NCI-H2107 treated with DMSO at 0.1 percent for 48 hours (cell line): ENCODE data around the gene LUC7L.
"Not testable (repeated sequence)": the region's sequence is repeated elsewhere in the genome, so short reads cannot be mapped to it uniquely, and the experiment has no call there.

Experiments used
- DNase-seq: peaks from one replicate; lab custom pipeline; 2025; ENCODE audit not compliant: unreplicated experiment; lab: John Stamatoyannopoulos, UW

Gene LUC7L

DNA sequence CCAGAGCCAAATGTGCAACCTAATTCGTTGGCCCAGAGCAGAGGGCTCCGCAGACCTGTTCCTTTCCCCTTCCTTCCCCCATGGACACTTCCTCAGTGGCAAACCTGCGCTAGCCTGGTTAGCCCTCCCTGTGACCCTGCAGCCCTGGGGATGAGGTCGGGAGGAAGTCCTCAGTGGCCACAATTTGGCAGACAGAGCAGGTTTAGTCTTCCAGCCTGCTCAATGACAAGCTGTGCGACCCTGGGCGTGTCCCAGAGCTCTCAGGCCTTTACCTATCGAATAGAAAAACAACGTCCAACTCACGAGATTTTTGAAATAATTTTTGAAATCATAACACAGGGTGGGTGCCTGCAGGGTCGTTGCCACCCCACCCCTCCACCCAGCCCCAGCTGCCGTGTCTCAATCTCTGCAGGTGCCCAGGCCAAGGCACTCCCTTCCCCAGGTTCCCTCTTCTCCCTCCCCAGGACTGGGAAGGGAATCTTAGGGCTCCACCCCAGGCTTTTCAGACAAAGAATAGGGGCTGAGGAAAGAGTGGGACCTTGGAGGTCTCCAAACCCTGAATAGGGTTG, 62.0 kb downstream of the LUC7L start:
- no peak for DNase-seq

DNA sequence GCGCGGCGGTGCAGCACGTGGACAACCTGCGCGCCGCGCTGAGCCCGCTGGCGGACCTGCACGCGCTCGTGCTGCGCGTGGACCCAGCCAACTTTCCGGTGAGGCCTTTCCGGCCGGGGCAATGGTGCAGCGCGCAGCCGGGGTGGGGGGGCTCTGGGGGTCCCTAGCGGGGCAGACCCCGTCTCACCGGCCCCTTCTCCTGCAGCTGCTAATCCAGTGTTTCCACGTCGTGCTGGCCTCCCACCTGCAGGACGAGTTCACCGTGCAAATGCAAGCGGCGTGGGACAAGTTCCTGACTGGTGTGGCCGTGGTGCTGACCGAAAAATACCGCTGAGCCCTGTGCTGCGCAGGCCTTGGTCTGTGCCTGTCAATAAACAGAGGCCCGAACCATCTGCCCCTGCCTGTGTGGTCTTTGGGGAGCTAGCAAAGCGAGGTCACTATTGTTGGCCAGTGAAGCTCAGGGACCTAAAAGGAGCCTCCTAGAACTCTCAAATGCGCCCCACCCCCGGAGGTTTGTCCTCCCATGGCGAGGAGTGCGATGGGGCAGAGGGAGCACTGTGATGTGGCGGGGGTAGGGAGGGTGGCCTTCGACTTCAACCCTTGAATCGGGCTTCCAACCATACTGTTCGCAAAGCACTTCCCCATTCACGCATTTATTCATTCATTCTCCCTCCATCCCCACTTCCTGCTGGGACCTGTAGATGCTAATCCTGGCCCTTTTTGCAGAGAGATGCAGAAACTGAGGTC, 62.7 kb downstream of the LUC7L start:
- DNase-seq: no peak

DNA sequence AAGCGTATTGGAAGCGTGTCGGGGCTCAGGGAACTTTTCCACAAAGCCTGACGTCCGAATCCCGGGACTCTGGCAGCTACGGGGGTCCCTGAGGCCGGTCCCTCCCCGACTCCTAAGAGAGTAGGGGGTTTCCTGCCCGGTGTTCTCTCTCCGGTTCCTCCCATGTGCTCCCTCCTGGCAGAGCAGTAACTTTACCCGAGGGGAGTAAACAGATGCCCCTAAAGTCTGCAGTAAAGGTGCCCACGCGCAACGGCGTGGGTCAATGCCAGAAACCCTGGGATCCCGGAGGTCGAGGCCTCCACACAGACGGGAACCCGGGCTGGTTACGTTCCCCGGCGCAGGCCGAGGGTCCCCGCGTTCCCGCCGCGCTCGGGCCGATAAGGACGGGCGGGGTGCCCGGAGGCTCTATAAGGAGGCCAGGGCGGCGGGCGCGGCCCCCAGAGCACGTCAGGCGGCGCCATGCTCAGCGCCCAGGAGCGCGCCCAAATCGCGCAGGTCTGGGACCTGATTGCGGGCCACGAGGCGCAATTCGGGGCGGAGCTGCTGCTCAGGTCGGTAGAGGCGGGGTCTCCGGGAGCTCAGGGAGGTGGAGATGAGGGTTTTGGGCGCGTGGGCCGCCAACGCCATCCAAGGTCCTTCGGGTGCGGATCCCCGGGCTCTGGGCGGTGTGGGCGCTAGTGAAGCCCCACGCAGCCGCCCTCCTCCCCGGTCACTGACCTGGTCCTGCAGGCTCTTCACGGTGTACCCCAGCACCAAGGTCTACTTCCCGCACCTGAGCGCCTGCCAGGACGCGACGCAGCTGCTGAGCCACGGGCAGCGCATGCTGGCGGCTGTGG, 63.5 kb downstream of the LUC7L start, which contains the start of gene HBM:
Gene HBM, plus strand, starts transcription at position 440 of the 836 bp plus-strand sequence. Its CDS starts 20 bp downstream, at position 460.
- DNase-seq: no peak

DNA sequence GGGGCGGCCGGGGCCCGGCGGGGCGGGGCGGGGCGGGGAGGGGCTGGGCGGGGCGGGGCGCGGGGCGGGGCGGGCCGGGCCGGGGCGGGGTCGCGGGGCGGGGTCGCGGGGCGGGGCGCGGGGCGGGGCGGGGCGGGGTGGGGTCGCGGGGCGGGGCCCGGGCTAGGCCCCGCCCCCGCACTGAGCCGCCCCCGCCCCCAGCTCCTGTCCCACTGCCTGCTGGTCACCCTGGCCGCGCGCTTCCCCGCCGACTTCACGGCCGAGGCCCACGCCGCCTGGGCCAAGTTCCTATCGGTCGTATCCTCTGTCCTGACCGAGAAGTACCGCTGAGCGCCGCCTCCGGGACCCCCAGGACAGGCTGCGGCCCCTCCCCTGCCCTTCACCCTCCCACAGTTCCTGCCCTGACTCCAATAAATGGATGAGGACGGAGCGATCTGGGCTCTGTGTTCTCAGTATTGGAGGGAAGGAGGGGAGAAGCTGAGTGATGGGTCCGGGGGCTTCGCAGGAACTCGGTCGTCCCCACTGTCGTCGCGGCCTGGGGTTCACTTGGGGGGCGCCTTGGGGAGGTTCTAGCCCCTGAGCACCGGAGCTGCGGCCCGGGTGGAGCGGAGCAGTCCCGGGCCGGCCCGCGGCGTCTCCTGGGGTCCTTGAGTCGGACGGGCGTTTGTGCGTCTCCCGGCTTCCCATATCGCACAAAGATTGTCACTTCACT, 64.3 kb downstream of the LUC7L start:
- no peak for DNase-seq

DNA sequence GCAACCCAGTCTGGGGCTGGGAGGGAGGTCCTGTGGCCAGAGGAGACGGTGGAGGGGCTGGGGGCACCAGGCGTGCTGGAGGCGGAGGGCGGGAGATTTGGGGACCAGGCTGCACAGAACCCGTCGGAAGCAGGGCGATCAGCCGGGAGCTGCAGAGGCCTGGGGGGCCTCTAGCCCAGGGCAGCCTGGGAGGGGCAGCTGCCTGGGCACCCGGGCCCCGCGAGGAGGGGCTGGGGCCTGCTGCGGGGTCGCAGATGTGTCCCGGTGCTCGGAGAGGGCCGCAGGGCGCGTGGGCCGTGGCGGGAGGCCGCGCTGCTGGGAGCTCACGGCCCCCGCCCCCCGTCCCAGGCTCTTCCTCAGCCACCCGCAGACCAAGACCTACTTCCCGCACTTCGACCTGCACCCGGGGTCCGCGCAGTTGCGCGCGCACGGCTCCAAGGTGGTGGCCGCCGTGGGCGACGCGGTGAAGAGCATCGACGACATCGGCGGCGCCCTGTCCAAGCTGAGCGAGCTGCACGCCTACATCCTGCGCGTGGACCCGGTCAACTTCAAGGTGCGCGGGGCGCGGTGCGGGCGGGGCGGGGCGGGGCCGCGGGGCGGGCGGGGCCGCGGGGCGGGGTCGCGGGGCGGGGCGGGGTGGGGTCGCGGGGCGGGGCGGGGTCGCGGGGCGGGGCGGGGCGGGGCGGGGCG, 65.0 kb downstream of the LUC7L start:
- DNase-seq: not testable (repeated sequence)

DNA sequence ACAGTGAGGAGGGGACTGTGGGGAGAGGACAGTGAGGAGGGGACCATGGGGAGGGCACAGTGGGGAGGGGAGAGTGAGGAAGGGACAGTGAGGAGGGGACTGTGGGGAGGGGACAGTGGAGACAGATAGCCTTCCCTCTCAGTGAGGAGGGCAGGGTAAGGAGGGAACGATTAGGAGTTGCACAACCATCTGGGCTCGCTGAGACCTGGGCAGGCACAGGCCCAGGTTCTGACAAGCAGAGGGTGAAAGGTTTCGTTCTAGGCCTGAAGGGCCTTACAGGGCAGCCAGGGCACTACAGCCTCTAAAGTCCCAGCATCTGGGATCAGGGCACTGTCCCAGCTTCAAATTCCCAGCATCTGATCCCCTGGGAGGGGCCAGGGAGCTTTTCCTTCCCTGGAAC, 65.6 kb downstream of the LUC7L start:
- not testable (repeated sequence) for DNase-seq

DNA sequence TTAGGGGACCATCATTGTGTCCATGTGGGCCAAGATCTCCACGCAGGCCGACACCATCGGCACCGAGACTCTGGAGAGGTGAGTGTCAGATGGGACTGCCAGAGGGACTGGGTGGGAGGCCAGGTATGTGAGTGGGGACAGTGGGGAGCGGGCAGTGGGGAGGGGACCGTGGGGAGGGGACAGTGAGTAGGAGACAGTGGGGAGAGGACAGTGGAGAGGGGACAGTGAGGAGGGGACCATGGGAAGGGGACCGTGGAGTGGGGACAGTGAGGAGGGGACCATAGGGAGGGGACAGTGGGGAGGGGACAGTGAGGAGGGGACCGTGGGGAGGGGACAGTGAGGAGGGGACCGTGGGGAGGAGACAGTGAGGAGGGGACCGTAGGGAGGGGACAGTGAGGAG, 66.1 kb downstream of the LUC7L start:
- DNase-seq: not testable (repeated sequence)

DNA sequence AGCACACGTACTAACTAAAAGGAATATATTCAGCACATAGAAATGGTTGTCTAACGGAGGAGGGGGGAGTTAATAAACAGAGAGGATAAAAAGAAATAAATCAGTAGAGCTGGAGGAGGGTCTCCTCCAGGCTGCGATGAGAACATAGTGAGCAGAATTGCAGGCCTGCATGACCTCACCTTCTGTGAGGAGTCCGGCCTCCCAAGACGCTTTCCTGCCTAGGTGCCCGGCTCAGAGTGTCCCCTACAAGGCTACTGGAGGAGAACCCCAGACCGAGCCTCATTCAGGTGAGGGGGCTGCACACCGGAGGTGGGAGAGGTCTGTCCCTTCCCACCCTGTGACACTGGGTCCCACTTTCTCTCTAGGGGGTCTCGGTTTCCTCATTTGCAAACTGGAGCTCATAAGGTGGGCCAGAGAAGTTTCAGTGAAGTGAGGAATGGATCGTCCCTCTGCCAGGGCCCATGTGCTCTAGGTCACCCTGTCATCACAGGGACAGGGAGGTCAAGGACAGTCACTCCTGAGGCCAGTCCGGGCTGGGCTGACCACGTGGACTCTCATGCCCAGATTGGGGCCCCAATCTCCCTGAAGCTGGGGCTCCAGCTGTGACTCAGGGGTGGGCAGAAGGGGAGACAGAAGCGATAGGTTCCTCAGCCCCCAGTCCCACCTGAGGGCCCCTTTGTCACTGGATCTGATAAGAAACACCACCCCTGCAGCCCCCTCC, 66.8 kb downstream of the LUC7L start:
- no peak for DNase-seq

DNA sequence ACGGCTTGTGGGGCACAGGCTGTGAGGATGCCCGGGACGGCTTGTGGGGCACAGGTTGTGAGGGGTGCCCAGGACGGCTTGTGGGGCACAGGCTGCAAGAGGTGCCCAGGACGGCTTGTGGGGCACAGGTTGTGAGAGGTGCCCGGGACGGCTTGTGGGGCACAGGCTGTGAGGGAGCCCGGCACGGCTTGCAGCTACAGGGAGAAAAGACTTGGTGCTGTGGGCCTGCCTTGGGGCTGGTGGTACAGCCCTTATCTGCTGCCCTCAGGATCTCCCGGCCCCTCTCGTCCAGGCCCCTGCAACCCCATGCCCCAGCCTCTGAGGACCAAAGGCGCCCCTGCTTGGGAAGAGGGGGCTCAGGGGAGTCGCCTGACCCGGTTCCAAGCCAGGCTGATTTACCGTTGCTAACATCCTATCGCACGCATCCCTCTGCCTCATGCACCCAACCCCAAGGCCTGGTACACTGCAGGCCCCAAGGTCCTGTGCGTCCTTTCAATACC, 68.5 kb downstream of the LUC7L start:
- DNase-seq: no peak

DNA sequence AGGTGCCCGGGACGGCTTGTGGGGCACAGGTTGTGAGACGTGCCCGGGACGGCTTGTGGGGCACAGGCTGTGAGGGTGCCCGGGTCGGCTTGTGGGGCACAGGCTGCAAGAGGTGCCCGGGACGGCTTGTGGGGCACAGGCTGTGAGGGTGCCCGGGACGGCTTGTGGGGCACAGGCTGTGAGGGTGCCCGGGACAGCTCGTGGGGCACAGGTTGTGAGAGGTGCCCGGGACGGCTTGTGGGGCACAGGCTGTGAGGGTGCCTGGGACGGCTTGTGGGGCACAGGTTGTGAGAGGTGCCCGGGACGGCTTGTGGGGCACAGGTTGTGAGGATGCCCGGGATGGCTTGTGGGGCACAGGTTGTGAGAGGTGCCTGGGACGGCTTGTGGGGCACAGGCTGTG, 69.0 kb downstream of the LUC7L start:
- DNase-seq: not testable (repeated sequence)

DNA sequence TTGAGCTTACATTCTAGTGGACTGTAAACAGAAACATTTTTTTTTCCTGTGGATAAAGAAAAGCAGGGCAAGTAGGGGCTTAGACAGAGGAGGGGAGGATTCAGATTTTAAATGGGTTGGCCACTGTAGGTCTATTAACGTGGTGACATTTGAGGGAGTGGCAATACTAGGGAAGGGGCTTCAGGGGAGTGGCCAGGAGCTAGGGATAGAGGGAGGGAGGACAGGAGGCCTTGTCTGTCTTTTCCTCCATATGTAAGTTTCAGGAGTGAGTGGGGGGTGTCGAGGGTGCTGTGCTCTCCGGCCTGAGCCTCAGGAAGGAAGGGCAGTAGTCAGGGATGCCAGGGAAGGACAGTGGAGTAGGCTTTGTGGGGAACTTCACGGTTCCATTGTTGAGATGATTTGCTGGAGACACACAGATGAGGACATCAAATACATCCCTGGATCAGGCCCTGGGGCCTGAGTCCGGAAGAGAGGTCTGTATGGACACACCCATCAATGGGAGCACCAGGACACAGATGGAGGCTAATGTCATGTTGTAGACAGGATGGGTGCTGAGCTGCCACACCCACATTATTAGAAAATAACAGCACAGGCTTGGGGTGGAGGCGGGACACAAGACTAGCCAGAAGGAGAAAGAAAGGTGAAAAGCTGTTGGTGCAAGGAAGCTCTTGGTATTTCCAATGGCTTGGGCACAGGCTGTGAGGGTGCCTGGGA, 70.0 kb downstream of the LUC7L start:
- no peak for DNase-seq

DNA sequence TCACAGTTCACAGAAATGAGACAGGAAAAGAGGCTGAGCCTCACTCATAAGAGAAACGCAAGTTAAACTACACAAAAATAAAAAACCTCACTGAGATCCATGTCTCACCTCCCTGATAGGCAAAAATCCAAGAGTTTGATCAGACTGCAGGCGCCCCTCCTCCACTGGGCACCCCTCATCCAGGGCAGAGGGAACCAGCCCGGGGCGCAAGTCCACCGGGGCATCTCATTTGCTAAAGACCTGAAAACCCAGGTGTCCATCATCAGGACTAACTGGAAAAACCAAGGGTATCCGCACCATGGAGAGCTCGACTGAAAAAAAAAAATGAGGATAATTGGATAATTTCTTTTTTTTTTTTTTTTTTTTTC, 74.2 kb downstream of the LUC7L start:
- DNase-seq: no peak

DNA sequence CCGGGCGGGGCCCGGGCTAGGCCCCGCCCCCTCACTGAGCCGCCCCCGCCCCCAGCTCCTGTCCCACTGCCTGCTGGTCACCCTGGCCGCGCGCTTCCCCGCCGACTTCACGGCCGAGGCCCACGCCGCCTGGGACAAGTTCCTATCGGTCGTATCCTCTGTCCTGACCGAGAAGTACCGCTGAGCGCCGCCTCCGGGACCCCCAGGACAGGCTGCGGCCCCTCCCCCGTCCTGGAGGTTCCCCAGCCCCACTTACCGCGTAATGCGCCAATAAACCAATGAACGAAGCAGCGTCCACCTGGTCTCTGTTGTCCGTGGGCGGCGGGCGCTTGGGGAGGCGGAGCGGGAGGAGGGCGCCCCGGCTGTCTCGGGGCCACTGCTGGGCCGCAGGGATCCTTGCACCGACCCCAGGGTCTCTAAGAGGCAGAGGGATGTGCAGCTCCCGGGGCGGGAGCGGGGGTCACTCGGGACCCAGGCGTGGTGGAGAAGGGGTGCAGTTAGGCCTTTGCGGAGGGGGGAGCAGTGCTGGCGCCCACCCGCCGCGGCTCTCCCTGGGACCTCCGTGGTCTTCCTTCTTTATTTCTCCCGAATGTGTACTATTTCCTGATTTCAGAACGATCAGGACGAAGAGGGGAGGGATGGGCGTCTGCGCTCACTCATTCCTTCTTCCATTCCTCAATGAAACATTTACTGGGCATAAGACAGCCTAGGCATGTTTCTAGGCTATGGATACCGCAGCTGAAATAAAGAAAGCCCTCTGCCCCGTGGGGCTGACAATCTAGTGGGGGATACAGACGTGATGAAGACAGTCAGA, 74.8 kb downstream of the LUC7L start:
- no peak for DNase-seq

DNA sequence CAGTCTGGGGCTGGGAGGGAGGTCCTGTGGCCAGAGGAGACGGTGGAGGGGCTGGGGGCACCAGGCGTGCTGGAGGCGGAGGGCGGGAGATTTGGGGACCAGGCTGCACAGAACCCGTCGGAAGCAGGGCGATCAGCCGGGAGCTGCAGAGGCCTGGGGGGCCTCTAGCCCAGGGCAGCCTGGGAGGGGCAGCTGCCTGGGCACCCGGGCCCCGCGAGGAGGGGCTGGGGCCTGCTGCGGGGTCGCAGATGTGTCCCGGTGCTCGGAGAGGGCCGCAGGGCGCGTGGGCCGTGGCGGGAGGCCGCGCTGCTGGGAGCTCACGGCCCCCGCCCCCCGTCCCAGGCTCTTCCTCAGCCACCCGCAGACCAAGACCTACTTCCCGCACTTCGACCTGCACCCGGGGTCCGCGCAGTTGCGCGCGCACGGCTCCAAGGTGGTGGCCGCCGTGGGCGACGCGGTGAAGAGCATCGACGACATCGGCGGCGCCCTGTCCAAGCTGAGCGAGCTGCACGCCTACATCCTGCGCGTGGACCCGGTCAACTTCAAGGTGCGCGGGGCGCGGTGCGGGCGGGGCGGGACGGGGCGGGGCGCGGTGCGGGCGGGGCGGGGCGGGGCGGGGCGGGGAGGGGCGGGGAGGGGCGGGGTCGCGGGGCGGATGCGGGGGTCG, 75.6 kb downstream of the LUC7L start:
- not testable (repeated sequence) for DNase-seq

DNA sequence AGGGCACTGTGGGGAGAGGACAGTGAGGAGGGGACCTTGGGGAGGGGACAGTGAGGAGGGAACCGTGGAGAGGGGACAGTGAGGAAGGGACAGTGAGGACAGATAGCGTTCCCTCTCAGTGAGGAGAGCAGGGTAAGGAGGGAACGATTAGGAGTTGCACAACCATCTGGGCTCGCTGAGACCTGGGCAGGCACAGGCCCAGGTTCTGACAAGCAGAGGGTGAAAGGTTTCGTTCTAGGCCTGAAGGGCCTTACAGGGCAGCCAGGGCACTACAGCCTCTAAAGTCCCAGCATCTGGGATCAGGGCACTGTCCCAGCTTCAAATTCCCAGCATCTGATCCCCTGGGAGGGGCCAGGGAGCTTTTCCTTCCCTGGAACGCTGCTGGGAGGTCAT, 76.1 kb downstream of the LUC7L start:
- DNase-seq: not testable (repeated sequence)

DNA sequence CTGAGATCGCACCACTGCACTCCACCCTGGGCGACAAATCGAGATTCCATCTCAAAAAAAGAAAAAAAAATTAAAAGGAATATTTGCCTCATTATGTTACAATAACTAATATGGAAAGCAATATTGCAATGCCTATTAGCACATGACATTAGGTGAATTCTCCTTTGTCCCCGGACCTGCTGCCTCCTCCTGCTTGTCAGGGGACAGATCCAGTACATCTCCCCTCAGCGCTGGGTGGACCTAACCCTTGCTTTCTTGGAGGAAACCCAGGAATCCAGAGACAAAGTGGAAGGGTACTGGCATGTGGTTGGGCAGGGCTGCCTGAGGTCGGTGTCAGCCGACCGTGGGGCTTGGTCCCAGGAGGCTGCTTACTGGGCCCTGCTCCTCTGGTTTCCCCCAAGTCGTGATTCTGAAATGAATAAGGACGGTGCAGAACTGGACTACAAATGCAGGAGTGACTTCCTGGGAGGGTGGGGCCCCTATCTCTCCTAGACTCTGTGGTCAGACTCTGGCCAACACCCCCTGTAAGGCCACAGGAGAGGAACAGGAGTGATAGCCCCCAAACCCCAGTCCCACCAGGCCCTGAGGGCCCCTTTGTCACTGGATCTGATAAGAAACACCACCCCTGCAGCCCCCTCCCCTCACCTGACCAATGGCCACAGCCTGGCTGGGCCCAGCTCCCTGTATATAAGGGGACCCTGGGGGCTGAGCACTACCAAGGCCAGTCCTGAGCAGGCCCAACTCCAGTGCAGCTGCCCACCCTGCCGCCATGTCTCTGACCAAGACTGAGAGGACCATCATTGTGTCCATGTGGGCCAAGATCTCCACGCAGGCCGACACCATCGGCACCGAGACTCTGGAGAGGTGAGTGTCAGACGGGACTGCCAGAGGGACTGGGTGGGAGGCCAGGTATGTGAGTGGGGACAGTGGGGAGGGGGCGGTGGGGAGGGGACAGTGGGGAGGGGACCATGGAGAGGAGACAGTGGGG, 76.8 kb downstream of the LUC7L start, which contains the start of gene HBZ:
Gene HBZ, plus strand, starts transcription at position 504 of the 988 bp plus-strand sequence. Its CDS starts 266 bp downstream, at position 770.
- DNase-seq: no peak
